GM03348 (cell line): ENCODE data around the gene CEP78.

ENCODE experiments used
- DNase-seq: peaks from one replicate; pipeline ENCODE4 v3.0.0; 2012; ENCODE audit warnings: low spot score

Gene CEP78

DNA sequence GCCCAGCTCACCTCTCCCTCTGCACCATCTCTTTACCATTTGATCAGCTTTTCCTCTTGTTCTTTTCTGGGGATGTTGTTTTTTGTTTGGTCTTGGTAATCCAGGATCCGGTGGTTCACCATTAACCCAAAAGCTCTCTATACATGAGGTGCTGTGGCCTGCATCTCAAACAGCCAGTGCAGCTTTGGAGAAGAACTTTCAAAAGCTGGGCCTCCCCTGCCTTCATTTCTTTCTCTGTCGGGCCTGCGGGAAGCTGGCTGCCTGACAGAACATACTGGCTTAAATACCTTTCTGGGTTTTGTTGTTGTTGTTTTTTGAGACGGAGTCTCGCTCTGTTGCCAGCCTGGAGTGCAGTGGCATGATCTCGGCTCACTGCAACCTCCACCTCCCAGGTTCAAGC is 73.2 kb downstream of the CEP78 start:
- no peak for DNase-seq

DNA sequence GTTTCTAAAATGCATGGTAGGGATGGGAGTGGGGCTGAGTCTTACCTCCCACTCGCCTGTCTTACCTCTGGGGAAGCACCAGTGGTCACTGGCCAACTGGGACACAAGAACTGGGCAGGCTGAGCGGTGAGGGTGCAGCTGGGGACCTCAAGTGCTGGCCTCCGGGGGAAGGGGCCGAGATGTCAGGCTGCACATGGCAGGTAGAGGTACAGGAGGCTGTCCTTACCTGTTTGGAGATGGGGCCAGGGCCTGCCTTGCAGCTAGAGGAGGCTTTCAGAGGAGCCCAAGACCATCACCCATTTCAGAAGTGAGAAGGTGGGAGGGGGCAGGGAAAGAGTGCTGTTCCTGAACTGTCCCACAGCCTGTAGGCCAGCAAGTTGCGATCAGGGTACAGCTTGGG is 75.2 kb downstream of the CEP78 start:
- no peak for DNase-seq

DNA sequence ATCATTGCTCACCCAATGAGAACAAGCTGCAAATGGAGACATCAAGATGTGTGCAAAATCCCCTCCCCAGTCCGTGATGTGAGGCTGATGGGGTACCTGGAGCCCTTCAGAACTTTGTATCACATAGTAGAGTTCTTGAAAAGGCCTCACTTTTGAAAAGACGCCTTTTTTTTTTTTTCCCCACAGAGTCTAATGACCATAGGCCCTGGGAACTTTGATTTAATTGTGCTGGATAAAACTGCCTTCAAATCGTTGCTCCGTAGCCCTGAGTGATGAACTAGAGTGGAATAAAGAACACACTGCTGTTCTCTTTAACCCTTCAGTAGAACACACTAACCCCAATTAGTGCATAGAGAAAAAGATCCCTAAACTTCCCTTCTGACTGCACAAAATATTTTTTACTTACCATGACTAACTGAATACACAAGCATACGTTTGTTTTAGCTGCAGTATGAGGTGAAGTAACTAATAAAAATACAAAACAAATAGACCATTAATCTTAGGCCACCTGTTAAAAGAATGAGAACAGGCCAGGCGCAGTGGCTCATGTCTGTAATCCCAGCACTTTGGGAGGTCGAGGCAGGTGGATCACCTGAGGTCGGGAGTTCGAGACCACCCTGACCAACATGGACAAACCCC is 76.1 kb downstream of the CEP78 start:
- DNase-seq, result no peak

DNA sequence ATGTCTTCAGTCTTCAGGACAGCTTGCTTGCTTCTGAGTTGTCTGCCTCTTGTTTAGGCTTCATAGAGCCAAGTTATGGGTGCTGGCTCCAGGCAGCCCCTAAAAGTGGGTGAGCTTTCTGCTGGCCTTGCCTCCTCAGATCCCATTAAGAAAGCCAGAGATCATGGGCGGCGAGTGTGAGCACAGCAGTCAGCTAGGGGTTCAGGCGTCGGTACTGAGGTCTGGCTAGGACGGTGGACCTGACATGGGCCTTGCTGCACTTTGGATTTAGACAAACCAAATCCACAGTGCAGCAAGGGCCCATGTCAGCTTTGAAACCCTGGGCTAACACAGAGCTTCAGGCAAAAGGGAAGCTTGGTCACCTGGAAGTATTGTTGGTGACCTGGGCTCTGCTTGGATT is 78.7 kb downstream of the CEP78 start:
- no peak for DNase-seq

DNA sequence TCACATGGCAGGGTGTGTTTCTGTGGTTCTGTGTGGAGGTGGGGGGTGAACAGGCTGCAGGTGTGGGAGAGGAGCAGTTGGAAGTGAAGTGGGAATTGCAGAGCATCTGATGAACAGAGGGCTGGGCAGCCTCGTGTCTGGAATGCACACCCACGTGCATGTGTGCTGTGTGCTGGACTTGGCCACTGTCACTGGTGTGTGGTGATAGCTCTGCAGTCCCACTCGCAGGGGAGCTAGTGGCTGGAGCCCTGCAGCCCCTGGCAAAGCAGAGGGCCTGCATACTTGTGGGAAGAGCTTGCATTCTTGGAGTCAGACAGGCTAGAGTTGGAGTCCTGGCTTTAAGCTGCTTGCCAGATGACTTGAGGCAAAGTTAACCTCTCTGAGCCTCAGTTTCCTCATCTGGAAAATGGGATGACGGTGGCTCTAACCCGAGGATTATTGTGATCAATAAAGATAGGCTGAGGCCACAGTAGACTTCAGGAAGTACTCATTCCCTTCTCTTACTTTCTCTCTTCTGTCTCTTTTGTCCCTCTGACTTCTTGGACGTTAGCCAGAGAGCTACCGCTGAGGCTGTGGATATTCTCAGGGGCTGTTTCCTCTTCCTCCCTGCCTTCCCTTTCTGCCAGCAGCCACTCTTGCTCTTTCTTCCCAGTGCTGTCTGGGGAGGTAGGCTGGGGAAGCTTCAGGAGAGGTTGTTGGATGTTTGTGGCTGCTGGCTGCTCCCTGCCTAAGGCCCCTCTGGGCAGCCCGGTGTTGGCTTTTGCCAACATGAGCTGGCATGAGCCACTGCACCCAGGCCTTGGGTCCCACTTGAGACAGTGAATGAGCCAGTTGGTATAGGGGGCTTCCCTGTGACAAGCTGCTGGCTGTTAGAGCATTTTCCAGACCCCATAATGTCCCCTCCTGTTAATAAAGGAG is 79.3 kb downstream of the CEP78 start:
- DNase-seq, result peak; percentile 86

DNA sequence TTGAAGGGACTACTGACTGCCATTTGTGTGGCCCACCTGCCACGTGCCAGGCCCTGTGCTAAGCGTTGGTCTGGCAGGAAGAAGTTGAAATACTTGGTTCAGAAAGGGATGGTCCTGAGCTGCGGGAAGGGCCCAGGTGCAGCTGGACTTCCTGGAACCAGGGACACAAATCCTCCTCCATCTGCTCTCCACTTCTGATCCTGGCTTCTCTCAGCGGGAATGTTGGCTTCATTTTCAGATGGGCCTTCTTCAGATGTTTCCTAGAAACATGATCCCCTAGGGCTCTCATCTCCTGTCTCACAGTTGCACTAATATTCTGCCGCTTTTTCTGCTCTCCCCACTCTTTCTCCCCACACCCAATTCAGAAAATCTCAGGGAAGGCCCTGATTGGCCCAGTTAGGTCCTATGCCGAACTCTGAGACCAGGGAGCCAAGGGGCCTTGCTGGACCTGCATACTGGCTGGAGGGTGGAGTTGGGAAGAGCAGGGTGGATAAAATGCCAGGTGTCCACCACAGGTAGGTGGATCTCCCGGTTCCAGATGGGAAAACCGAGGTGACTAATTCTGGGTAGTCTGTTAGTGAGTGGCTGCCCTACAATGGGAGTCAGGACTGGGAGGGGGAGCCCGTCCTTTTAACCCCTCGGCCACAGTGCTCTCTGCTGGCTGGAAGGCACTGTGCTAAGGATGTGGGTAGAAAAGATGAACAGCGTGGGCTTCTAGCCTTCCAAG is 80.5 kb downstream of the CEP78 start:
- no peak for DNase-seq

DNA sequence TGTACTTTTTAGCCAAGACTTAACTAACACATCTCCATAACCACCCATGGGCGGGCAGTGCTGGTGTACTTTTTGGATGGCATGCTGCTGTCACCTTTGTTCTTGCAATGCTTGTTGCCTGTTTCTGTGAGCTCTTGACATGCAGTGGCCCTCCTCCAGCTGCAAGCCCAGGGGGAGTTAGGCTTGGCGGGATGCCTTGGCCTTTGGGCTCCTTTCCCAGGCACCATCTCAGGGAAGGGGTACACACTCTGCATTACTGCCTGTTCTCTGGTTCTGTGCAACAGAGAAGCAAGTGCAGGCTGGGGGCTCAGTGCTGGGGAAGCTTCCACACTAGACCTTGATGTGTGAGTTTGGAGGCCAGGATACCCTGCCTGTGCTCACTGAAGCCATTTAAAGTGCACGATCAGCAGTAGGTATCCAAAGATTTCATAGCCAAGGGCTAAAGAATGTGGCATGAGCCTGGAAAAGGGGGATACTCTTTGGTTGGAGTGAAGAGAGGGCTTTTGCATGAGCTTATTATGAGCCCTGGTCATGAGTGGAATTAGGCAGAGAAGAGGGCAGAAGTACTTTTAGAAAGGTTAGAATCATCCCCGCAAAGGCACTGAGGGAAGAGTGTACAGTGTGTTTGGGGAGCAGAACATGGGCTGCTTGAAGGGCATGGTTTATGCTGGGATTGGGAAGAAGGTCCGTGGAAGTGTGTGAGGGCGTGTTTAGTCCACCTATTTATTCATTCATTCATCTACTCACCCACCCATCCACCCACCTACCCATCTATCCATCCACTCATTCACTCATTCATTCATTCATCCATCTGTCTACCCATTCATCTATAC is 83.5 kb downstream of the CEP78 start:
- DNase-seq, result no peak

DNA sequence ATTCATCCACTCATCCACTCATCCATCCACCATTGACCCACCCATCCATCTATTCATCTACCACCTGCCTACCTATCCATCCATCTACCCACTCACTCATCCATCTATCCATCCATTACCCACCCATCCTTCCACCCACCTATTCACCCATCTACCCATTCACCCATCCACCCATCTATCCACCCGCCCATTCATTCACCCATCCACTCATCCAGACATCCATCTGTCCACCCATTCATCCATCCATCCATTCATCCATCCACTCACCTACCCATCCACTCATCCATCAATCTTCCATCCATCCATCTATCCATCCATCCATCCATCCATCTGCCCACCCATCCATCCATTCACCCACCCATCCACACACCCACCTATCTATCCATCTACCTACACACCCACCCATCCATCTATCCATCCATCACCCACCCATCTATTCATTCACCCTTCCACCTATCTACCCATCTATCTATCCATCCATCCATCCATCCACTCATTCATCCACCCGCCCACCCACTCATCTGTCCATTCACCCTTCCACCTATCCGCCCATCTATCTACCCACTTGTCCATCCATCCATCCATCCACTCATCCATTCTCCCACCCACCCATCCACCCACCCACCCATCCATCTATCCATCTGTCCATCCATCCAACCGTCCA is 84.3 kb downstream of the CEP78 start:
- DNase-seq, result no peak

DNA sequence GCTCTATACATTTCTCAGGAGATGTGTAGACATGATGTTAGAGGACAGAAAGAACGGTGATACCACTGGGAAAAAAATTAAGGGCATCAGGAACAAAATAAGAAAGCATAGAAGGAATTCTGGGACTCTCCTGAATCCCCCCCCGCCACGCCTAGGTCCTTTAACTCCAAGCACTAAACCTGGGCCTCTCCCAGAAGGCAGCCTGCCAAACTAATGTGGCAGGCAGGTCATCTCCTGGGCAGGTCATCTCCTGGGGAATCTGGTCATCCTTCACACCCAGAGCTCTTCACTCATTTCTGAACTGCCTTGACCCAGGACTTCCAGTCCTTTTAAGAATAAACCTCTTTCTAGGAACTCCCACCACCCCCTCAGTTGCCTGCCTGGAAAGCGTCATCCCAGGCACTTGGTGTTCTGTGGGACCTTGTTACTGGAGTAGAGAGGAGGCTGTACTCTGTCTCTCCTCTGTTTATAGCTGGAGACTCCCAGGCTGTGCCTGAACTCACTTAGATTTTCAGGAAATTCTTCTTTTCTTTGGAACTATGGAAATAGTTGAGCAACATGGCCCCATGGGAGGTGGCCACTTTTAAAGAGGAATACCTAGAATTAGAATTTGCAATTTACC is 85.1 kb downstream of the CEP78 start:
- no peak for DNase-seq

DNA sequence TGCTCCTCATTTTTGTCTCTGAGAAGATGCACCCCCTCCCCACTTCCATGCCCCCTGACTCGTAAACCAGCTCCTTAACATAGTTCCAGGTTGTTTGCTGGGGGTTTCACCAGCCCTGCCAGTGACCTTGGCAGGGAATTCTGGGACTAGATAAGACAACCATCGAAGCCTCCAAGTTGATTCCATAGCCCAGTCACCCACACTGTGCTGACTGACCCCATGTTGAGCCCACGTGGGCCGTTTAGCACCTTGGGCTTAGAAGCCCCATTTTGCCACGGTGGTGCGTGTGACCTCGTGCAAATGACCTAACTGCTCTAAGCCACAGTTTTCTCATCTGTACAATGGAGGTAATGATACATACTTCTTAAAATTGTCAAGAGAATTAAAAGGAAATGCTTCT is 85.6 kb downstream of the CEP78 start:
- DNase-seq, result no peak

DNA sequence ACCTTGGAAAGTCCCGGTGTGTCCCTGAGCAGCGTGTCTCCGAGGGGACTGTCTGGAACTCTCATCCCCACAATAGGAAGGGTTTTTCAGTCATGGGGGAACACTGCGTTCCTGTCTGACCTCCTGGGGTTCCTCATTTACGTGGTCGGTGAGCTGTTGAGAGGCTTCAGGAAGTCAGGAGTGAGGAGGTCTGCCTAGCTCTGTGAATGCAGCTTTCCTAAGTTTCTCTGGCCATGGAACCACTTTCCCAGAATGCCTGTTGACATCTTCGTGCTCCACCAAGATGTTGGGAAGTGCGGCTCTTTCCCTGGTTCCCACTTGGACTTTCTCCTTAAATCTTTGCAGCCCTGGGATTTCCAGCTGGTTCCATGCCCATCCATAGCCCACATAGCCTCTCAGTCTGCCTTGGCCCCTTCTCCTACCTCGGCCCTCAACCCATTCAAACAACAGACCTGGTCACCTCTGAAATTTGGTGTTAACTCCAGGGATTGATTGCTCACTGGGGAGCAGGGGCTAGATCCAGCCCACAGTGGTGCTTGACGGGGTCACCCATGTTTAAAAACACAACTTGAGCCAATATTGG is 88.3 kb downstream of the CEP78 start:
- DNase-seq, result no peak

DNA sequence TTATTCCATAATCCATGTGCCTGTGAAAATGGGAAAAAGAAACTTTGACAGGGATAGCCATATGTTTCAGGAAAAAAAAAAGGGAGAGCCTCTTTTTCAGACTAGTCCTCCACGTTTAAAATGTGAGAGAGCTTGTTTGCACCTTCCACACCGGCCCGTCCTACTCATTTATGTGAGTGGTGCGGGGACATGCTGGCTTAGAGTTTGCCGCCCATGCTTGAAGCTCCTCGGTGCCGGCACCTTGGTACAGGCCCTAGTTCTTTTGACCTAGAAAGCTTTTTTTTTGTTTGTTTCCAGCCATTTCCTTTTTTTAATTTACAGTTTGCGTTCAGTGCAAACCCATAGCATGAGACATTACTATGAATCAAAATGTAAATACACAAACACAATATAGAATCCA is 88.8 kb downstream of the CEP78 start:
- DNase-seq, result no peak

DNA sequence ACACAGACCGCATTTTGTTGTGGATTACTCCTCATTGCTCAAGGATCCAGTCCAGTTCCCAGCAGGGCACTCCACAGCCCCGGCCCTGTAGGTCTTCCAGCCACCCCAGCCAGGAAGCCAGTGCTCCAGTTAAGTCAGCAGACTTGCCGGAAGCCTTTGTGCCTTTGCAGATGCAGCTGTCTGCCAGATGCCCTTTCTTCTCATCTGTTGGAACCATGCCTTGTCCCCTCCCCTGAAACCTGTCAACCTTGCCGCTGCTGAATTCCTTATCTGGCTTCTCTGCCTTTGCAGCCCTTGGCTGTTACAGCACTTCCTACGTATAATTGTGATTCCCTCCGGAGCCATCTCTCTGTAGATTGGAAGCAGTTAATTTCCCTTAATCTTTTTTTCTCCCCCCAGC is 89.5 kb downstream of the CEP78 start:
- peak; percentile 57 for DNase-seq

DNA sequence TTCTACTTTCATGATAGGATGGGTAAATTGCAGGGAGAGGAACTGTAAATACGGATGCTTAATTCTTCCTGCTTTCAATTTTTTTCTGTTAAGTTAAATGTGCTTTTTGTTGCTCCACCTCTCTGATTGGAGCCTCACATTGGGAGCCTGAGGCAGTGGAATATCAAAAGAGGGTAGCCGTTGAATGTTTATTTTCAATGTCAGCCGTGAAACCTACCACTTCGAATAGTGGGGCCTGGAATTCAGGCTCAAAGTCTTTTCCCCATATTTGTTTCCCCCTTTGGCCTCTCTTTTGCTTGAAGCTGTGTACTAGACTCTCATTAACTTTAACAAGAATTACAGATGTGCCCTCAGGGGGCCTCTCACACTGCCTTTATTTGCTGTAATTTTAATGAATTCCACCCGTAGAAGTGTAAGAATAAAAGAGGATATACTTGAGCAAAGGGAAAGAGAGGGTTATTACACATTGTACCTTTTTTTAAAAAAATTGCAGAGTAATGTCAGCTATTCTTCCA is 90.0 kb downstream of the CEP78 start:
- DNase-seq, result no peak

DNA sequence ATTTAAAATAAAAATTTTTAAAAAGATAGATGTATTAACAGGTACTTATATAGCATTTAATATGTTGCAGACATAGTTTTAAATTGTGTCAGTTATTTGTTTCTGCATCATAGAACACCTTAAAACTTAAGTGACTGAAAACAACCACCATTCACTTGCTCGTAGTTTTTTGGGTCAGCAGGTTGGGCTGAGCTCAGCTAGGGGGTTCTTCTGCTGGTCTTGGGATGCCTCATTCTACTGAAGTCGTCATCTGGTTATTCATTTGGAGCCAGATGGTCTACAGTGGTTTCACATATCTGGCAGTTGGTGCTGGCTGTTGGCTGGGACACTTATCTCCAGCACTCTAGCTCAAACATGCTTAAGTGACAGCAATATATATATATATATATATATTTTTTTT is 90.7 kb downstream of the CEP78 start:
- no peak for DNase-seq
